H1 (cell line): ENCODE measurements around the gene FLT4. TPM values are rescaled to one million over a fixed set of nuclear protein-coding genes. Genes with fewer than 3 reads are reported as not detected.

Experiments
- CTCF ChIA-PET: fragments of 300-600 bp; sonication (Branson Sonifier 250); formaldehyde crosslinking; loops from one replicate; lab custom pipeline; 2021; ENCODE audit not compliant: partially characterized antibody; lab: Charles Lee
- POLR2A ChIA-PET: fragments of 300-600 bp; sonication (Branson Sonifier 250); formaldehyde crosslinking; loops from one replicate; lab custom pipeline; 2021; ENCODE audit warnings: inconsistent platforms; ENCODE audit not compliant: partially characterized antibody; lab: Charles Lee
- DNase-seq, 2 experiments: peaks; one replicate each; pipeline versions ENCODE4 v3.0.0 to v3.0.0-alpha.2; 2010 to 2022; ENCODE audit warnings: low spot score in 2 of 2, low read depth in 1 of 2, mixed read lengths in 1 of 2
- FAIRE-seq: peaks from 2 replicates; lab custom pipeline; 2011; peaks lifted over from hg19 to GRCh38; lab: Jason Lieb, UNC
- H2AFZ ChIP-seq: 2 replicates; pipeline ENCODE4 v1.8.1; 2012; ENCODE audit warnings: low read length, inconsistent platforms
- H2AK5ac ChIP-seq: 2 replicates; pipeline ENCODE4 v1.6.1; 2013; ENCODE audit warnings: low read depth, low read length
- H2BK120ac ChIP-seq: replicated peaks from 2 replicates; pipeline ENCODE3; 2013; ENCODE audit warnings: low read depth, low read length, inconsistent platforms
- H2BK12ac ChIP-seq: 2 replicates; pipeline ENCODE4 v1.6.1; 2013; ENCODE audit warnings: low read depth, low read length
- H2BK15ac ChIP-seq: 2 replicates; pipeline ENCODE4 v1.6.1; 2013; ENCODE audit warnings: low read length
- H2BK20ac ChIP-seq: 2 replicates; pipeline ENCODE4 v1.6.1; 2013; ENCODE audit warnings: low read length
- H2BK5ac ChIP-seq: 2 replicates; pipeline ENCODE4 v1.6.1; 2013; ENCODE audit warnings: low read depth, low read length
- H3K14ac ChIP-seq: 2 replicates; pipeline ENCODE4 v1.6.1; 2013; ENCODE audit warnings: inconsistent platforms; ENCODE audit not compliant: insufficient read length
- H3K18ac ChIP-seq: 2 replicates; pipeline ENCODE4 v1.6.1; 2013; ENCODE audit warnings: low read length; ENCODE audit errors: extremely low read depth
- H3K23ac ChIP-seq: 2 replicates; pipeline ENCODE4 v1.6.1; 2013; ENCODE audit warnings: inconsistent platforms; ENCODE audit not compliant: insufficient read length
- H3K23me2 ChIP-seq: 2 replicates; pipeline ENCODE4 v1.6.1; 2013; ENCODE audit warnings: low read depth, low read length
- H3K27ac ChIP-seq: 2 replicates; pipeline ENCODE4 v1.6.1; 2011; ENCODE audit warnings: low read depth, low read length, inconsistent platforms
- H3K27me3 ChIP-seq, 4 experiments: replicated peaks in 1 of 4; 1 replicate in 1 of 4; 2 replicates in 3 of 4; pipeline versions ENCODE4 v1.6.1 to v1.8.1; 2011 to 2013; ENCODE audit warnings: low read length in 3 of 4, mild to moderate bottlenecking in 3 of 4, inconsistent platforms in 2 of 4, mixed read lengths in 2 of 4, moderate library complexity in 1 of 4; ENCODE audit not compliant: control insufficient read depth in 3 of 4, insufficient read depth in 3 of 4; ENCODE audit errors: extremely low read depth in 1 of 4
- H3K36me3 ChIP-seq, 4 experiments: 2 replicates each; pipeline versions ENCODE4 v1.6.1 to v1.8.1; 2011 to 2013; ENCODE audit warnings: mild to moderate bottlenecking in 4 of 4, low read length in 3 of 4, moderate library complexity in 2 of 4, control low read depth in 1 of 4, inconsistent platforms in 1 of 4; ENCODE audit not compliant: insufficient read depth in 4 of 4, control insufficient read depth in 2 of 4
- H3K4ac ChIP-seq: replicated peaks from 2 replicates; pipeline ENCODE3; 2013; ENCODE audit warnings: low read length, low read depth, mixed read lengths, inconsistent platforms; ENCODE audit not compliant: insufficient read length
- H3K4me1 ChIP-seq, 4 experiments: replicated peaks in 1 of 4; 1 replicate in 1 of 4; 2 replicates in 3 of 4; pipeline versions ENCODE4 v1.6.1 to v1.8.1; 2011 to 2013; ENCODE audit warnings: low read length in 3 of 4, inconsistent platforms in 2 of 4, mixed read lengths in 1 of 4; ENCODE audit not compliant: insufficient read depth in 4 of 4, control insufficient read depth in 3 of 4
- H3K4me2 ChIP-seq, 2 experiments: 2 replicates each; pipeline versions ENCODE4 v1.6.1 to v1.8.1; 2011 to 2013; ENCODE audit warnings: low read depth in 2 of 2, low read length in 2 of 2, control low read depth in 1 of 2, inconsistent platforms in 1 of 2, mild to moderate bottlenecking in 1 of 2; ENCODE audit not compliant: insufficient read depth in 1 of 2
- H3K4me3 ChIP-seq, 4 experiments: fragments of 200-600, 300-600 bp in 1 of 4; sonication (generic), shearing (Covaris generic), sonication (Bioruptor Twin) in 1 of 4; 2 replicates each; pipeline versions ENCODE4 v1.5.1 to v1.8.1; 2011 to 2016; ENCODE audit warnings: low read length in 4 of 4, low read depth in 3 of 4, control low read depth in 2 of 4, inconsistent platforms in 2 of 4, mild to moderate bottlenecking in 2 of 4, mixed read lengths in 1 of 4, moderate library complexity in 1 of 4; ENCODE audit not compliant: insufficient read depth in 2 of 4; ENCODE audit errors: extremely low read depth in 1 of 4
- H3K56ac ChIP-seq: replicated peaks from 2 replicates; pipeline ENCODE3; 2013; ENCODE audit warnings: low read depth, mild to moderate bottlenecking, mixed read lengths, low read length, inconsistent platforms; ENCODE audit not compliant: insufficient read length
- H3K79me1 ChIP-seq: 2 replicates; pipeline ENCODE4 v1.6.1; 2013; ENCODE audit warnings: low read depth, low read length, control low read depth
- H3K79me2 ChIP-seq, 2 experiments: 2 replicates each; pipeline versions ENCODE4 v1.6.1 to v1.8.1; 2012 to 2013; ENCODE audit warnings: low read length in 2 of 2, mild to moderate bottlenecking in 2 of 2, inconsistent platforms in 1 of 2; ENCODE audit not compliant: insufficient read depth in 2 of 2, control insufficient read depth in 1 of 2
- H3K9ac ChIP-seq, 4 experiments: replicated peaks in 1 of 4; 1 replicate in 1 of 4; 2 replicates in 3 of 4; pipeline versions ENCODE4 v1.6.1 to v1.8.1; 2011 to 2013; ENCODE audit warnings: low read depth in 3 of 4, low read length in 3 of 4, control low read depth in 2 of 4, mild to moderate bottlenecking in 2 of 4, moderate library complexity in 2 of 4, inconsistent platforms in 1 of 4; ENCODE audit errors: extremely low read depth in 1 of 4
- H3K9me3 ChIP-seq, 2 experiments: 2 replicates each; pipeline versions ENCODE4 v1.6.1 to v1.8.1; 2012 to 2013; ENCODE audit warnings: mild to moderate bottlenecking in 2 of 2, moderate library complexity in 2 of 2, control low read depth in 1 of 2, inconsistent platforms in 1 of 2, low read depth in 1 of 2, low read length in 1 of 2, mixed read lengths in 1 of 2; ENCODE audit not compliant: insufficient read depth in 2 of 2
- H4K20me1 ChIP-seq, 2 experiments: replicated peaks in 1 of 2; 2 replicates each; pipeline versions ENCODE3 to v1.8.1; 2011 to 2013; ENCODE audit warnings: inconsistent platforms in 2 of 2, low read length in 2 of 2, mild to moderate bottlenecking in 1 of 2; ENCODE audit not compliant: insufficient read depth in 2 of 2, control insufficient read depth in 1 of 2
- H4K5ac ChIP-seq: 2 replicates; pipeline ENCODE4 v1.6.1; 2013; ENCODE audit warnings: low read length, low read depth, mixed read lengths, inconsistent platforms; ENCODE audit not compliant: insufficient read length
- H4K8ac ChIP-seq: 2 replicates; pipeline ENCODE4 v1.8.0; 2013; ENCODE audit warnings: mild to moderate bottlenecking, moderate library complexity, low read length, inconsistent platforms; ENCODE audit not compliant: insufficient read depth; ENCODE audit errors: extremely low read depth
- H4K91ac ChIP-seq: replicated peaks from 2 replicates; pipeline ENCODE3; 2013; ENCODE audit warnings: low read length, mixed read lengths, inconsistent platforms; ENCODE audit not compliant: insufficient read length
- CHD1 ChIP-seq: IDR thresholded peaks from 2 replicates; pipeline ENCODE4 v1.6.1; 2012; ENCODE audit warnings: low read depth, low read length, improper control_type of control experiment
- JUN ChIP-seq: IDR thresholded peaks from 2 replicates; pipeline ENCODE4 v1.6.1; 2011; ENCODE audit warnings: low read depth, mild to moderate bottlenecking, improper control_type of control experiment, low read length
- SAP30 ChIP-seq: fragments of 300-600 bp; sonication (generic); IDR thresholded peaks from 2 replicates; pipeline ENCODE4 v1.7.1; 2012; ENCODE audit warnings: low read length, moderate library complexity, mild to moderate bottlenecking, inconsistent platforms; ENCODE audit not compliant: insufficient read depth, insufficient replicate concordance
- SP2 ChIP-seq: IDR thresholded peaks from 2 replicates; pipeline ENCODE4 v1.6.1; 2012; ENCODE audit warnings: mild to moderate bottlenecking, low read length, inconsistent platforms
- WGBS, 2 experiments: shearing (Covaris generic) in 1 of 2; methylation state at CpG; one replicate each; pipeline versions ENCODE4 v1.1.6 to v1.1.7; 2013 to 2015; ENCODE audit warnings: low lambda C conversion rate in 2 of 2, mixed read lengths in 2 of 2, inconsistent platforms in 1 of 2, low coverage in 1 of 2, missing lambda C conversion rate in 1 of 2; ENCODE audit not compliant: insufficient replicate concordance in 2 of 2, insufficient coverage in 1 of 2, insufficient read length in 1 of 2; ENCODE audit errors: extremely low coverage in 1 of 2, missing lambda C conversion rate in 1 of 2; 5-methylcytosine and 5-hydroxymethylcytosine counted together
- polyA plus RNA-seq, 7 experiments: library from polyadenylated mRNA; depleted of rRNA in 3 of 7; stranded (reverse) in 5 of 7; unstranded in 2 of 7; fragments of >200 nt in 5 of 7; fragments of 200-250 nt in 2 of 7; gene quantifications; 1 replicate in 5 of 7; 2 replicates in 1 of 7; 4 replicates in 1 of 7; pipeline versions ENCODE4 v1.2.1 to v1.2.3, GENCODE V29; 2011 to 2013; ENCODE audit warnings: missing spikeins in 2 of 7, mixed read lengths in 2 of 7
- total RNA-seq: library from RNA; stranded (reverse); fragmentation: NEBNext Ultra II Directional; extraction: Animal tissue kit (Norgen Biotek cat#: 25700); gene quantifications from 2 replicates; pipeline ENCODE4 v1.2.1, GENCODE V29; 2021

FLT4 gene
- total and polyA plus RNA-seq, 2 of the 8 experiments (the other 6 are each of a cell fraction or from before 2014, with no cell fraction given), result 6.5 to 7.7 TPM

DNA sequence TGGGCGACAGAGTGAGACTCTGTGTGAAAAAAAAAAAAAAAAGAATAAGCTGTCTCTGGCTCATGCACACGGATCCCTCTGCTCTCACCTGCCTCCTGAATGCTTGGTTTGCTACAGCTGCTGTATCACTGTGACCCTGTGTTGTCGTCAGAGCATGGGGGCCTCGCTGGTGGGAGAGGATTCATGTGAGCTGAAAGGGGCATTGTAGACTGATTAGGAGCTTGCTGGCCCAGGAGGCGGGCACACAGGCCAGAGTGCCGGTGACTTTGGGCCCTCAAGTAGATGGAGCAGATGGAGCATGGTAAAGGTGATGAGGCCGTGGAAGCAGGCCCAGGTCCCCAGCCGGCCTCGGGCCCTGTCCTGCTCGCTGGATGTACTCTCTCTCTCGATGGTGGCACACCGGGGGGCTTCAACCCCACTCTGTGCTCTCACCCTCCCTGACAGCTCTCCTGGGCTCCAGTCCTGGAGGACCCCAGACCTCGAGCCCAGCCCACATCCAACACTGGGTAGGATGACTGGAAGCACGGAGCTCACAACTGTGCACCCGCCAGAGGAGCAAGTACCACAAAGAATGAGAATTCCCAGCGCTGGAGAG is 7.1 kb downstream of the FLT4 start:
- Histone ChIP-seq H3K56ac (no peak overlapping the region), H2BK120ac (no peak overlapping the region), H2AK5ac (no peak overlapping the region), H3K18ac (no peak overlapping the region), H2BK20ac (no peak overlapping the region), H4K8ac (no peak overlapping the region), H3K4ac (no peak overlapping the region), H2AFZ (no peak overlapping the region), H3K36me3 (no peaks in the 10 kb centered on the region), H4K20me1 (peaks cover 0 to 6% of the 10 kb centered on the region in 2 experiments), H3K4me1 (no peaks in the 10 kb centered on the region), H3K27me3 (peaks cover 0 to 3% (median 0%) of the 10 kb centered on the region in 4 experiments; a peak in 2 of 7 replicates), H3K9ac (no peak overlapping the region), H3K79me1 (no peaks in the 10 kb centered on the region), H3K23me2 (peaks cover 3% of the 10 kb centered on the region; the same call in 1 of the 2 replicates), H3K9me3 (no peaks in the 10 kb centered on the region), H2BK12ac (no peak overlapping the region), H3K14ac (no peak overlapping the region), H3K79me2 (no peaks in the 10 kb centered on the region), H4K91ac (no peak overlapping the region), H3K27ac (no peak overlapping the region), H4K5ac (no peak overlapping the region), H2BK15ac (no peak overlapping the region), H3K4me3 (no peak overlapping the region), H2BK5ac (no peak overlapping the region), H3K23ac (no peak overlapping the region), H3K4me2 (no peak overlapping the region)
- POLR2A ChIA-PET, result no interaction called here
- CTCF ChIA-PET, result interaction anchor here (0.6 to 3.9 kb wide), 4 partner anchors 12 to 78 kb away, joined by 3 to 22 read pairs (median 4); no protein-coding TSS in a partner anchor
- WGBS, 2 experiments, result 86% methylated on average over 15 of the region's 16 CpGs; no CpG with 5 or more reads in 1 of the 2 experiments
- FAIRE-seq (no peak), DNase-seq (peak in 1 of 2 experiments; percentile 33)
- TF ChIP-seq SP2 (no peak), SAP30 (no peak), JUN (no peak), CHD1 (no peak)
